GM12864 (cell line): ENCODE results near the gene ATG10.
"Not testable (repeated sequence)": the region's sequence is repeated elsewhere in the genome, so short reads cannot be mapped to it uniquely, and the experiment has no call there.

ENCODE experiments used
- DNase-seq: peaks from one replicate; pipeline ENCODE4 v3.0.0-alpha.2; 2011; ENCODE audit warnings: low read depth
- H3K4me3 ChIP-seq: 2 replicates; pipeline ENCODE4 v1.5.1; 2011; ENCODE audit warnings: mild to moderate bottlenecking, low read depth, low read length, control low read depth
- CTCF ChIP-seq: IDR thresholded peaks from 2 replicates; pipeline ENCODE4 v1.5.1; 2011; ENCODE audit warnings: low read depth, mild to moderate bottlenecking, moderate library complexity, low read length, control low read depth, inconsistent platforms; ENCODE audit errors: missing control alignments

ATG10 gene

GRCh38 chr5:82011761-82012160 lies 39.9 kb downstream of the ATG10 start:
- no peak for TF ChIP-seq CTCF
- no peak overlapping the region for H3K4me3 ChIP-seq
- no peak for DNase-seq

- H3K4me3 ChIP-seq, DNase-seq: not testable (repeated sequence)
Measured at GRCh38 chr5:82014644-82015043, 42.8 kb downstream of the ATG10 start.

- no peak for DNase-seq
- no peak for TF ChIP-seq CTCF
- H3K4me3 ChIP-seq = no peak overlapping the region
Measured at GRCh38 chr5:82018462-82018861, 46.6 kb downstream of the ATG10 start.

- no peak overlapping the region for H3K4me3 ChIP-seq
- no peak for DNase-seq
- TF ChIP-seq CTCF = no peak
Measured at GRCh38 chr5:82019342-82020138, 47.7 kb downstream of the ATG10 start.

- H3K4me3 ChIP-seq = no peak overlapping the region
- no peak for TF ChIP-seq CTCF
- no peak for DNase-seq
Measured at GRCh38 chr5:82022499-82022898, 50.7 kb downstream of the ATG10 start.

GRCh38 chr5:82023644-82024043 lies 51.8 kb downstream of the ATG10 start:
- no peak overlapping the region for H3K4me3 ChIP-seq
- TF ChIP-seq CTCF = no peak
- no peak for DNase-seq

GRCh38 chr5:82031220-82032119 lies 59.6 kb downstream of the ATG10 start:
- no peak for TF ChIP-seq CTCF
- no peak overlapping the region for H3K4me3 ChIP-seq
- no peak for DNase-seq

- H3K4me3 ChIP-seq, DNase-seq: not testable (repeated sequence)
Measured at GRCh38 chr5:82042894-82043293, 71.1 kb downstream of the ATG10 start.
